CD14-positive monocyte (primary cell): ENCODE results near the gene HSPB6. TPM values are rescaled to one million over a fixed set of nuclear protein-coding genes. Genes with fewer than 3 reads are reported as not detected.

Source experiments
- DNase-seq, 3 donors: peaks; one replicate each; pipeline ENCODE4 v3.0.0-alpha.2; 2011 to 2022
- H2AFZ ChIP-seq: 2 replicates; pipeline ENCODE4 v1.6.0; 2012; ENCODE audit warnings: mild to moderate bottlenecking, low read depth, low read length, inconsistent platforms; ENCODE audit not compliant: insufficient read depth, poor library complexity, severe bottlenecking
- H3K27ac ChIP-seq, 2 donors: 1 replicate in 1 of 2; 2 replicates in 1 of 2; pipeline ENCODE4 v1.5.1; 2012 to 2013; ENCODE audit warnings: low read length in 2 of 2, control low read depth in 1 of 2, inconsistent platforms in 1 of 2, low read depth in 1 of 2, mild to moderate bottlenecking in 1 of 2
- H3K27me3 ChIP-seq, 2 donors: one replicate each; pipeline versions ENCODE4 v1.6.0 to v1.6.1; 2011 to 2013; ENCODE audit warnings: low read length in 2 of 2; ENCODE audit not compliant: control insufficient read depth in 2 of 2, insufficient read depth in 2 of 2
- H3K36me3 ChIP-seq, 2 donors: replicated peaks in 1 of 2; 1 replicate in 1 of 2; 2 replicates in 1 of 2; pipeline versions ENCODE4 v1.5.1 to v1.6.1; 2012 to 2013; ENCODE audit warnings: low read length in 2 of 2, control low read depth in 1 of 2, inconsistent platforms in 1 of 2, mild to moderate bottlenecking in 1 of 2; ENCODE audit not compliant: insufficient read depth in 2 of 2, control insufficient read depth in 1 of 2
- H3K4me1 ChIP-seq, 2 donors: 1 replicate in 1 of 2; 2 replicates in 1 of 2; pipeline versions ENCODE4 v1.5.1 to v1.6.1; 2012 to 2013; ENCODE audit warnings: low read length in 2 of 2, control low read depth in 1 of 2, inconsistent platforms in 1 of 2, mild to moderate bottlenecking in 1 of 2, moderate library complexity in 1 of 2; ENCODE audit not compliant: insufficient read depth in 2 of 2, control insufficient read depth in 1 of 2
- H3K4me2 ChIP-seq: replicated peaks from 2 replicates; pipeline ENCODE3; 2012; ENCODE audit warnings: low read length, moderate library complexity, mild to moderate bottlenecking; ENCODE audit not compliant: poor library complexity, severe bottlenecking; ENCODE audit errors: extremely low read depth
- H3K4me3 ChIP-seq, 3 experiments: fragments of 200-600 bp in 1 of 3; sonication (generic) in 1 of 3; replicated peaks in 1 of 3; 1 replicate in 2 of 3; 2 replicates in 1 of 3; pipeline ENCODE4 v1.5.1; 2011 to 2013; ENCODE audit warnings: low read length in 3 of 3, mild to moderate bottlenecking in 3 of 3, control low read depth in 2 of 3, low read depth in 2 of 3, inconsistent platforms in 1 of 3, moderate library complexity in 1 of 3
- H3K79me2 ChIP-seq: 2 replicates; pipeline ENCODE4 v1.6.0; 2012; ENCODE audit warnings: mild to moderate bottlenecking, control low read depth, inconsistent platforms, low read length, moderate library complexity; ENCODE audit not compliant: insufficient read depth
- H3K9ac ChIP-seq: 2 replicates; pipeline ENCODE4 v1.6.0; 2017; ENCODE audit warnings: low read length, mild to moderate bottlenecking; ENCODE audit not compliant: insufficient read depth, poor library complexity, severe bottlenecking
- H3K9me3 ChIP-seq, 2 donors: replicated peaks in 1 of 2; 1 replicate in 1 of 2; 2 replicates in 1 of 2; pipeline versions ENCODE4 v1.5.1 to v1.6.1; 2012 to 2013; ENCODE audit warnings: low read length in 2 of 2, control low read depth in 1 of 2; ENCODE audit not compliant: control insufficient read depth in 1 of 2, insufficient read depth in 1 of 2
- H4K20me1 ChIP-seq: 2 replicates; pipeline ENCODE4 v1.6.0; 2012; ENCODE audit warnings: mild to moderate bottlenecking, low read length, control low read depth, moderate library complexity; ENCODE audit not compliant: insufficient read depth
- H3K27ac Mint-ChIP-seq, 7 donors: one replicate each; pipeline ENCODE4 v1.8.0; 2020; ENCODE audit warnings: mild to moderate bottlenecking in 7 of 7, mixed read lengths in 7 of 7, moderate library complexity in 6 of 7, inconsistent platforms in 2 of 7
- H3K27me3 Mint-ChIP-seq, 3 donors: one replicate each; pipeline ENCODE4 v1.8.0; 2021 to 2022; ENCODE audit warnings: low read depth in 3 of 3, mild to moderate bottlenecking in 3 of 3, mixed read lengths in 3 of 3, moderate library complexity in 3 of 3, inconsistent platforms in 1 of 3
- H3K36me3 Mint-ChIP-seq, 2 donors: one replicate each; pipeline ENCODE4 v1.8.0; 2020; ENCODE audit warnings: mixed read lengths in 2 of 2, inconsistent platforms in 1 of 2, mild to moderate bottlenecking in 1 of 2
- H3K4me1 Mint-ChIP-seq: one replicate; pipeline ENCODE4 v1.8.0; 2020; ENCODE audit warnings: mild to moderate bottlenecking, mixed read lengths
- H3K4me3 Mint-ChIP-seq, 2 donors: one replicate each; pipeline ENCODE4 v1.8.0; 2020; ENCODE audit warnings: mild to moderate bottlenecking in 2 of 2, mixed read lengths in 2 of 2, moderate library complexity in 1 of 2
- H3K9me3 Mint-ChIP-seq, 7 donors: one replicate each; pipeline ENCODE4 v1.8.0; 2020 to 2022; ENCODE audit warnings: mixed read lengths in 7 of 7, mild to moderate bottlenecking in 6 of 7, moderate library complexity in 6 of 7, inconsistent platforms in 2 of 7
- WGBS: methylation state at CpG from one replicate; pipeline ENCODE4 v1.1.5; 2013; ENCODE audit warnings: missing lambda C conversion rate; ENCODE audit not compliant: insufficient coverage; 5-methylcytosine and 5-hydroxymethylcytosine counted together
- intact Hi-C, 2 donors: fragments of 100-400 bp; cut with micrococcal nuclease; formaldehyde crosslinking; loops; one replicate each; pipeline versions ENCODE4 v1.15.0 to v1.15.1; 2023
- polyA plus RNA-seq, 3 donors: library from polyadenylated mRNA; depleted of rRNA in 1 of 3; unstranded in 2 of 3; stranded (reverse) in 1 of 3; fragments of 300-500 nt in 2 of 3; fragments of >200 nt in 1 of 3; fragmentation: Illumina TruSeq in 2 of 3; gene quantifications; 1 replicate in 2 of 3; 2 replicates in 1 of 3; pipeline ENCODE4 v1.2.3, GENCODE V29; 2012 to 2021
- TF ChIP-seq, protein P1 (sequence below): fragments of 200-600 bp; IDR thresholded peaks from one replicate; pipeline ENCODE4 v1.8.0; 2022; ENCODE audit warnings: antibody characterized with exemption, mild to moderate bottlenecking

The HSPB6 gene
- polyA plus RNA-seq, 3 donors, result not detected

DNA sequence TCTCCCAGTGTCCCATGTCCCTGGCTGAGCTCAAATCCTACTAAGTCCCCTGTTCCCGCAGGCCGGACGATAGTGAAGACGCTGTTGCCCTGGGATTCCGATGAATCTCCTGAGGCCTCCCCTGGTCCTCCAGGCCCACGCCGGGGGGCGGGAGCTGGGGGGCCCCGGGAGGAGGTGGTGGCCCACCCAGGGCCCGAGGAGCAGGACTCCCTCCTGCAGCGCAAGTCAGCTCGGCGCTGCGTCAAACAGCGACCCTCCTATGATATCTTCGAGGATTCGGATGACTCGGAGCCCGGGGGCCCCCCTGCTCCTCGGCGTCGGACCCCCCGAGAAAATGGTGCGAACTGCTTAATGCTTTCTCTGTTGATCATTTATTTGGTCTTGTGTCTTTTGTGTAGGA is 33.2 kb downstream of the HSPB6 start:
- H3K9me3 Mint-ChIP-seq, result no peaks in the 10 kb centered on the region
- peaks cover 27% of the 10 kb centered on the region for H3K79me2 ChIP-seq
- peaks cover 82 to 93% of the 10 kb centered on the region in 2 donors for H3K36me3 ChIP-seq
- H2AFZ ChIP-seq, result no peak overlapping the region
- peaks cover 60% of the 10 kb centered on the region for H4K20me1 ChIP-seq
- H3K4me2 ChIP-seq, result no peak overlapping the region
- no peak overlapping the region for H3K4me3 Mint-ChIP-seq
- no peaks in the 10 kb centered on the region for H3K27me3 ChIP-seq
- no peak overlapping the region for H3K27ac Mint-ChIP-seq
- peaks cover 0 to 2% (median 1%) of the 10 kb centered on the region in 3 donors for H3K27me3 Mint-ChIP-seq
- peaks cover 8 to 13% of the 10 kb centered on the region in 2 donors for H3K4me1 ChIP-seq
- no peak overlapping the region for H3K4me3 ChIP-seq
- H3K4me1 Mint-ChIP-seq, result peaks cover 12% of the 10 kb centered on the region
- WGBS, result 100% methylated on average over 18 of the region's 24 CpGs
- intact Hi-C loops, result no loop called here
- peaks cover 75 to 86% of the 10 kb centered on the region in 2 donors for H3K36me3 Mint-ChIP-seq
- no peaks in the 10 kb centered on the region for H3K9me3 ChIP-seq
- no peak for DNase-seq
- no peak overlapping the region for H3K27ac ChIP-seq
- TF ChIP-seq, protein P1, sequence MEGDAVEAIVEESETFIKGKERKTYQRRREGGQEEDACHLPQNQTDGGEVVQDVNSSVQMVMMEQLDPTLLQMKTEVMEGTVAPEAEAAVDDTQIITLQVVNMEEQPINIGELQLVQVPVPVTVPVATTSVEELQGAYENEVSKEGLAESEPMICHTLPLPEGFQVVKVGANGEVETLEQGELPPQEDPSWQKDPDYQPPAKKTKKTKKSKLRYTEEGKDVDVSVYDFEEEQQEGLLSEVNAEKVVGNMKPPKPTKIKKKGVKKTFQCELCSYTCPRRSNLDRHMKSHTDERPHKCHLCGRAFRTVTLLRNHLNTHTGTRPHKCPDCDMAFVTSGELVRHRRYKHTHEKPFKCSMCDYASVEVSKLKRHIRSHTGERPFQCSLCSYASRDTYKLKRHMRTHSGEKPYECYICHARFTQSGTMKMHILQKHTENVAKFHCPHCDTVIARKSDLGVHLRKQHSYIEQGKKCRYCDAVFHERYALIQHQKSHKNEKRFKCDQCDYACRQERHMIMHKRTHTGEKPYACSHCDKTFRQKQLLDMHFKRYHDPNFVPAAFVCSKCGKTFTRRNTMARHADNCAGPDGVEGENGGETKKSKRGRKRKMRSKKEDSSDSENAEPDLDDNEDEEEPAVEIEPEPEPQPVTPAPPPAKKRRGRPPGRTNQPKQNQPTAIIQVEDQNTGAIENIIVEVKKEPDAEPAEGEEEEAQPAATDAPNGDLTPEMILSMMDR, result no peak
- no peak overlapping the region for H3K9ac ChIP-seq

DNA sequence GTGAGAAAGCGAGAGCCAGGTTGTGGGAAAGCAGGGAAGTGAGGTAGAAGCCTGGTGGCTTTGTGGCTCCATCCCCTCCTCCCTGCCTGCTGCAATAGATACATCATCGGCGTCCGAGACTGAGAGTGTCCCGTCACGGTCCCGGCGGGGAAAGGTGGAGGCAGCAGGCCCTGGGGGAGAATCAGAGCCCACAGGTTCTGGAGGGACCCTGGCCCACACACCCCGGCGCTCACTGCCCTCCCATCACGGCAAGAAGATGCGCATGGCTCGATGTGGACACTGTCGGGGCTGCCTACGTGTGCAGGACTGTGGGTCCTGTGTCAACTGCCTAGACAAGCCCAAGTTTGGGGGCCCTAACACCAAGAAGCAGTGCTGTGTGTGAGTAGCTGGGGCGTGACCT is 33.9 kb downstream of the HSPB6 start:
- no peak overlapping the region for H3K27ac ChIP-seq
- H3K4me2 ChIP-seq, result no peak overlapping the region
- H3K27me3 Mint-ChIP-seq, result peaks cover 0 to 2% (median 1%) of the 10 kb centered on the region in 3 donors
- peaks cover 68 to 78% of the 10 kb centered on the region in 2 donors for H3K36me3 Mint-ChIP-seq
- peaks cover 15% of the 10 kb centered on the region for H3K4me1 Mint-ChIP-seq
- H2AFZ ChIP-seq, result no peak overlapping the region
- no peaks in the 10 kb centered on the region for H3K9me3 Mint-ChIP-seq
- peaks cover 75 to 85% of the 10 kb centered on the region in 2 donors for H3K36me3 ChIP-seq
- WGBS, result 100% methylated on average over 6 of the region's 16 CpGs
- H3K9ac ChIP-seq, result no peak overlapping the region
- no peak overlapping the region for H3K4me3 ChIP-seq
- peak overlapping the region in 1 of 7 donors; percentile 55 for H3K27ac Mint-ChIP-seq
- peaks cover 33% of the 10 kb centered on the region for H3K79me2 ChIP-seq
- TF ChIP-seq, protein P1, result no peak
- DNase-seq, result peak in 1 of 3 donors; percentile 3
- H3K4me3 Mint-ChIP-seq, result no peak overlapping the region
- H3K9me3 ChIP-seq, result no peaks in the 10 kb centered on the region
- peaks cover 56% of the 10 kb centered on the region for H4K20me1 ChIP-seq
- H3K4me1 ChIP-seq, result peaks cover 11 to 18% of the 10 kb centered on the region in 2 donors
- H3K27me3 ChIP-seq, result no peaks in the 10 kb centered on the region
- intact Hi-C loops, result no loop called here
